NT2/D1 (cell line): ENCODE data around the gene CLMP.

Experiments
- SUZ12 ChIP-seq: IDR thresholded peaks from 2 replicates; pipeline ENCODE4 v1.6.1; 2011; ENCODE audit not compliant: insufficient read length, insufficient read depth; ENCODE audit errors: extremely low read depth
- ZNF274 ChIP-seq: IDR thresholded peaks from 2 replicates; pipeline ENCODE4 v1.6.1; 2011; ENCODE audit warnings: mild to moderate bottlenecking, low read depth, low read length

DNA sequence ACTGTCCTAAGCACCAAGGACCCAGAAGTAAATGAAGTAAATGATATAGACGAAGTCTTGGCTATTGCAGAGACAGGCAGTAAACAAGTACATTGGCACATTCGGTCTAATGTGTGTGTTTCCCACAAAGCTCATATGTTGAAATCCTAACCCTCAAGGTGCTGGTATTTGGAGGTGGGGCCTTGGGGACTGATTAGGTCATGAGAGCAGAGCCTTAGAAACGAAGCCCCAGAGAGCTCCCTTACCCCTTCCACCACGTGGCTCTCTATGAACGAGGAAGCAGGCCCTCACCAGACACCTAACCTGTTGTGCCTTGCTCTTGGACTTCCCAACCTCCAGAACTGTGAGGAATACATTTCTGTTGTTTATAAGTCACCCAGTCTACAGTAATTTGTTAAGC lies 14.9 kb downstream of the CLMP start:
- TF ChIP-seq SUZ12 (no peak), ZNF274 (no peak)
